GM08714 (cell line): ENCODE data around the gene C16orf82.
"Not testable (repeated sequence)": the region's sequence is repeated elsewhere in the genome, so short reads cannot be mapped to it uniquely, and the experiment has no call there.

Experiments used
- H3K4me3 ChIP-seq: fragments of 200-500 bp; sonication (Bioruptor generic); 2 replicates; pipeline ENCODE4 v1.5.1; 2014; ENCODE audit warnings: mild to moderate bottlenecking, low read length, inconsistent platforms
- ZNF274 ChIP-seq: IDR thresholded peaks from 2 replicates; pipeline ENCODE4 v1.6.1; 2012; ENCODE audit warnings: mild to moderate bottlenecking, low read depth, low read length

The C16orf82 gene

GRCh38 chr16:27073733-27074132 lies 7.0 kb downstream of the C16orf82 start:
- no peak for TF ChIP-seq ZNF274
- no peak overlapping the region for H3K4me3 ChIP-seq

- no peak for TF ChIP-seq ZNF274
- no peak overlapping the region for H3K4me3 ChIP-seq
Measured at GRCh38 chr16:27080895-27081294, 14.2 kb downstream of the C16orf82 start.

GRCh38 chr16:27083861-27084261 lies 17.1 kb downstream of the C16orf82 start:
- no peak overlapping the region for H3K4me3 ChIP-seq
- no peak for TF ChIP-seq ZNF274

- no peak overlapping the region for H3K4me3 ChIP-seq
- no peak for TF ChIP-seq ZNF274
Measured at GRCh38 chr16:27084307-27085028, 17.7 kb downstream of the C16orf82 start.

- no peak overlapping the region for H3K4me3 ChIP-seq
- no peak for TF ChIP-seq ZNF274
Measured at GRCh38 chr16:27085182-27085581, 18.5 kb downstream of the C16orf82 start.

- H3K4me3 ChIP-seq, result not testable (repeated sequence)
Measured at GRCh38 chr16:27086031-27086430, 19.3 kb downstream of the C16orf82 start.

GRCh38 chr16:27088216-27088615 lies 21.5 kb downstream of the C16orf82 start:
- no peak overlapping the region for H3K4me3 ChIP-seq
- no peak for TF ChIP-seq ZNF274

DNA sequence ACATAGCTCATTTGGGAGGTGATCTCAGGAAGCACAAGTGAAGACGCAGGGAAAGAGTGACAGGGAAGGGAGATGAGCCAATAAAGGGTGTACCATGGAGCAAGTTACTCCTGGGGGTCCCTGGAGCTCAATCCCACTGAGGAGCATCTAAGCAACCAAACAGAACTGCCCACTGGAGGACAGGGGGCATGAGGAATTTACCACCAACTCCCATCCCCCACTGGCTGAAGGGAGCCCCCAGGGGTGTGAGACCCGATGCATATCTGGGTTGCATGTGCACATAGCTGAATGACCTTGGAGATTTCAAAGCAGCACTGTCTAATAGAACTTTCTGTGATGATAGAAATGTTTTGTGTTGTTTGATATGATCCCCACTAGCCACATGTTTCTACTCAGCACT lies 29.6 kb downstream of the C16orf82 start:
- no peak for TF ChIP-seq ZNF274
- no peak overlapping the region for H3K4me3 ChIP-seq

DNA sequence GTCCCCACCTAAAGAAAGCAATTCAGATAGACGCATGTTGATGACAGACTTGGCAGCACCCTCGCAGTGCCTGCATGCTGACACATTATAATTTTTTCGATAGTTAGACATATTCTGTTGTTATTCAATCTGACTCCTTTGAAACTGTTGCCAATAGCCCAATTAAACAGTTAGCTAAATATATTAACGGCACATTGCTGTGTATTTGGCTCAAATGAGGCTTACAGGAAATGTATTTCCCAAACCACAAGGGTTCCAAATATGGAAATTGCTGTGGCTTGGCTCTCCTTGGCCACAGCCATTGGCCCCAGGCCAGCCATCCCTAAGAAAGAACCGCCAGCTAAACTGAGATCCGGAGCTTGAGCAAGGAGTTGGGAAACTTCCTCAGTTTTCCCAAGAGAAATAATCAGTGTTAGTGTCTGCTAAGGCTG lies 31.1 kb downstream of the C16orf82 start:
- no peak overlapping the region for H3K4me3 ChIP-seq
- no peak for TF ChIP-seq ZNF274

DNA sequence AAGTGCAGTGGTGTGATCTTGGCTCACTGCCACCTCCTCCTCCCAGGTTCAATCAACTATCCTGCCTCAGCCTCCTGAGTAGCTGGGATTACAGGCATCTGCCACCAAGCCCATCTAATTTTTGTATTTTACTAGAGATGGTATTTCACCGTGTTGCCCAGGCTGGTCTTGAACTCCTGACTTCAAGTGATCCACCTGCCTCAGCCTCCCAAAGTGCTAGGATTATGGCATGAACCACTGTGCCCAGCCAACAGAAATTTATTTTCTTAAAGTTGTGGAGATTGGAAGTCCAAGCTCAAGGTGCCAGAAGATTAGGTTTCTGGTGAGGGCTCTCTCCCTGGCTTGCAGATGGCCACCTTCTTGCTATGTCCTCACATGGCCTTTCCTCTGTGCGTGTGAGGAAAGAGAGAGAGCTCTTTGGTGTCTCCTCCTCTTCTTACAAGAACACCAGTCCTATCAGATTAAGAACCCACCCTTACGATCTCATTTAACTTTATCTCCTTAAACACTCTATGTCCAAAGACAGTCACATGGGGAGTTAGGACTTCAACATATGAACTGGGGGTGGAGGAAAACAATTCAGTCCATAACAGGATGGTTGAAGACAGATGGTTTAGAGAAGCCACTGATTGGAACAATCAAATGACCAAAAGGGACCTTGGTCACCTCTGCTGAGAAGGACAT lies 31.8 kb downstream of the C16orf82 start:
- no peak for TF ChIP-seq ZNF274
- no peak overlapping the region for H3K4me3 ChIP-seq

DNA sequence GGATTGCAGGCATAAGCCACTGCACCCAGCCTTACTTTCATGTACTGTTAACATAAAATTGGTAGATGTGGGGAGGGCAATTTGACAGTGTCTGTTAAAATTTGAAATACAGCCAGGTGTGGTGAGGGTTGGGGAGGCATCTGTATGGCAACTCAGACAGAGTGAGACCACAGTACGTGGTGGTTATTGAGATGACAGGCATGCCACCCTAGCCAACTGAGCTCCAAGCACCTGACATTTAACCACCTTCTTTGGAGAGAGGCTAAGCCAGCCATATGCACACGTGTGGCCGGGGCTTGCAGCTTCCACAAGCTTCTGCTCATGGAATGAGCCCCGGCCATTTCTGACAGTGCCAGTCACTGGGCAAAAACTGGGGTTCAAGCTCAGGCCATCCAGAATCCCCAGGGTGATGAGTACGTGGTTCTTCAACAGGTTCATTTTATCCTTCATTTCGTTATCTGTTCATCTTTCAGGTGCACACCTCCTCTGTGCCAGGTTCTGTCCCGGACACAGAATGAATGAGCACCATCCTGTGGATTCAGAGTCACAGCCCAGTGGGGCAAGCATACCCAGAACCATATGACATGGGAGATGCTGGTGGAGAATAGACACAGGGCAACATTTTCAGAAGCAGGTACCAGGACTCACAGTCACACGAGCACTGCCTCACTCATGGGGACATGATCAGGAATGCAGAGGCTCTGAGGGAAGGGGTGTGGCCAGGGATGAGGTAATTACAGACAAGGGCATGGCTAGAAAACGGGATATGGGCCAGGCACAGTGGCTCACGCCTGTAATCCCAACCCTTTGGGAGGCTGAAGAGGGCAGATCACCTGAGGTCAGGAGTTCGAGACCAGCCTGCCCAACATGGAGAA lies 36.2 kb downstream of the C16orf82 start:
- no peak overlapping the region for H3K4me3 ChIP-seq
- TF ChIP-seq ZNF274, result no peak

DNA sequence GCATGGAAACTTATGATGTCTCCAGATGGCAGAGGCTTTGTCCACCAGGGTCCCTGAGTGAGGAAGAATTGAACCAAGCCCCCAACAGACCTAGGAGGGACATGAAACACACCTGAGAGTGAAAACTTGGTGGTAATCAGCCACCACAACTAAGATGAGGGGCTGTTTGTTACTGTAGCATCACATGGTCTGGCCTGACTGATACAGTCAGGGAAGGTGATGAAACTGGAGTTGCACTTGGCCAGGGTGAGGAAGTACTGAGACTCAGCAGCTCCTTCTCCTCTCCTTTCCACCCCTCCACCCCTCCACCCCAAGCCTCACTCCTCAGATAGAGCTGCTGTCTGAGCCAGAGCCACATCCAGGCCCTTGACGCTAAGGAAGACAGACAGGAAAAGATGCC lies 37.2 kb downstream of the C16orf82 start:
- no peak for TF ChIP-seq ZNF274
- no peak overlapping the region for H3K4me3 ChIP-seq

DNA sequence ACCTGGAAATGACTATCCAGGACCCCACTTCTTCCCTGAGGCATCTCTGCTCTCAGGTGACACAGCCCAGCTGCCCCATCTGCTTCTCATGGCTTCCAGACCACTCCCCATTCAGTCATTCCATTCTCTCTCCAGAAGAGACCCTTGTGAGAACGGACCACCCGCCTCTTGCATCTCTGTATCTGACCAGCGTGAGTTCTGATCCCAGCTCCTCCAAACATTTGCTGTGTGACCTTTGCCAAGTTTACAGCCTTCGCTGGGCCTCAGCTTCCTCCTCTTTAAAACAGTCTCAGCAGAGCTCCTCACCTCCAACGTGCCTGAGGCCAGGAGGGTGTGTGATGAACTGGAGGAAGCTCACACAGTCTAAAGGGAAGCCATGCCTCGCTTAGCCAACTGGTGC lies 39.6 kb downstream of the C16orf82 start:
- H3K4me3 ChIP-seq, result no peak overlapping the region
- TF ChIP-seq ZNF274, result no peak

- no peak overlapping the region for H3K4me3 ChIP-seq
- no peak for TF ChIP-seq ZNF274
Measured at GRCh38 chr16:27107185-27107592, 40.5 kb downstream of the C16orf82 start.
